GM12878 (cell line): ENCODE data around the gene SON. TPM values are rescaled to one million over a fixed set of nuclear protein-coding genes. Genes with fewer than 3 reads are reported as not detected.

Experiments
- ATF3 ChIP-seq: IDR thresholded peaks from 2 replicates; pipeline ENCODE4 v1.6.1; 2011; ENCODE audit warnings: low read depth, mild to moderate bottlenecking, low read length, moderate library complexity, borderline replicate concordance; ENCODE audit errors: extremely low read depth
- BCL3 ChIP-seq: IDR thresholded peaks from 2 replicates; pipeline ENCODE4 v1.6.1; 2011; ENCODE audit warnings: borderline replicate concordance, low read depth, mild to moderate bottlenecking, moderate library complexity, low read length; ENCODE audit not compliant: insufficient read depth, poor library complexity, severe bottlenecking
- CBX5 ChIP-seq: sonication (generic); IDR thresholded peaks from 2 replicates; pipeline ENCODE4 v1.6.1; 2016; ENCODE audit warnings: low read depth, moderate library complexity, mild to moderate bottlenecking, inconsistent platforms
- ESRRA ChIP-seq: IDR thresholded peaks from 2 replicates; pipeline ENCODE4 v1.6.1; 2012; ENCODE audit warnings: mild to moderate bottlenecking, low read length, improper control_type of control experiment
- ETV6 ChIP-seq, 2 experiments: fragments of 450-650 bp in 1 of 2; IDR thresholded peaks in 1 of 2; conservative IDR thresholded peaks in 1 of 2; 2 replicates each; pipeline ENCODE4 v1.6.1; 2014; ENCODE audit warnings: antibody characterized with exemption in 1 of 2, borderline replicate concordance in 1 of 2, low read depth in 1 of 2, mild to moderate bottlenecking in 1 of 2, moderate library complexity in 1 of 2
- FOS ChIP-seq: IDR thresholded peaks from 3 replicates; pipeline ENCODE4 v1.6.1; 2011; ENCODE audit warnings: borderline replicate concordance; ENCODE audit not compliant: insufficient read length; ENCODE audit errors: extremely low read depth
- HCFC1 ChIP-seq: fragments of 150-350 bp; IDR thresholded peaks from 2 replicates; pipeline ENCODE4 v1.6.1; 2014; ENCODE audit warnings: low read length
- HDAC2 ChIP-seq: fragments of 200-600 bp; sonication (generic); IDR thresholded peaks from 2 replicates; pipeline ENCODE4 v1.6.1; 2017
- IRF3 ChIP-seq: fragments of 450-650 bp; IDR thresholded peaks from 2 replicates; pipeline ENCODE4 v1.6.1; 2014; ENCODE audit warnings: mild to moderate bottlenecking
- KLF5 ChIP-seq: fragments of 450-650 bp; IDR thresholded peaks from 2 replicates; pipeline ENCODE4 v1.6.1; 2014; ENCODE audit warnings: mild to moderate bottlenecking; ENCODE audit not compliant: partially characterized antibody
- NR2F1 ChIP-seq: fragments of 450-650 bp; conservative IDR thresholded peaks from 2 replicates; pipeline ENCODE4 v1.6.1; 2017; ENCODE audit warnings: mild to moderate bottlenecking
- NRF1 ChIP-seq: conservative IDR thresholded peaks from 2 replicates; pipeline ENCODE4 v1.6.1; 2011; ENCODE audit warnings: mild to moderate bottlenecking, low read depth, low read length, improper control_type of control experiment
- PAX5 ChIP-seq: IDR thresholded peaks from 2 replicates; pipeline ENCODE4 v1.6.1; 2011; ENCODE audit warnings: low read depth, low read length, borderline replicate concordance
- PKNOX1 ChIP-seq: fragments of 450-650 bp; IDR thresholded peaks from 2 replicates; pipeline ENCODE4 v1.6.1; 2016; ENCODE audit warnings: mild to moderate bottlenecking
- RCOR1 ChIP-seq: conservative IDR thresholded peaks from 2 replicates; pipeline ENCODE4 v1.6.1; 2012; ENCODE audit warnings: low read depth, low read length, improper control_type of control experiment
- SKIL ChIP-seq: fragments of 450-650 bp; IDR thresholded peaks from 2 replicates; pipeline ENCODE4 v1.6.1; 2017; ENCODE audit warnings: mild to moderate bottlenecking, low read depth, inconsistent platforms; ENCODE audit not compliant: poor library complexity, severe bottlenecking
- SMC3 ChIP-seq: IDR thresholded peaks from 2 replicates; pipeline ENCODE4 v1.6.1; 2011; ENCODE audit warnings: low read length, improper control_type of control experiment, borderline replicate concordance
- SREBF1 ChIP-seq: IDR thresholded peaks from 2 replicates; pipeline ENCODE4 v1.6.1; 2012; ENCODE audit warnings: mild to moderate bottlenecking, low read length
- SRF ChIP-seq, 2 experiments: IDR thresholded peaks; 2 replicates each; pipeline ENCODE4 v1.6.1; 2011; ENCODE audit warnings: low read depth in 2 of 2, low read length in 2 of 2, mild to moderate bottlenecking in 1 of 2, moderate library complexity in 1 of 2
- STAT1 ChIP-seq: fragments of 450-650 bp; conservative IDR thresholded peaks from 2 replicates; pipeline ENCODE4 v1.6.1; 2014; ENCODE audit warnings: antibody characterized with exemption, mild to moderate bottlenecking
- YY1 ChIP-seq: IDR thresholded peaks from 2 replicates; pipeline ENCODE4 v1.6.1; 2011; ENCODE audit warnings: low read depth, mild to moderate bottlenecking, low read length
- ZNF622 ChIP-seq: fragments of 450-650 bp; IDR thresholded peaks from 2 replicates; pipeline ENCODE4 v1.6.1; 2017; ENCODE audit warnings: mild to moderate bottlenecking, inconsistent platforms
- polyA plus RNA-seq, 11 experiments: library from polyadenylated mRNA; depleted of rRNA in 4 of 11; unstranded in 6 of 11; stranded (reverse) in 5 of 11; fragments of >200 nt; fragmentation: Nextera tagmentation in 4 of 11; fragmentation: Illumina TruSeq in 1 of 11; extraction: Ambion mirVana in 4 of 11; extraction: Trizol in 1 of 11; gene quantifications; 1 replicate in 1 of 11; 2 replicates in 10 of 11; pipeline versions ENCODE4 v1.2.1 to v1.2.3, GENCODE V29; 2011 to 2016; ENCODE audit warnings: inconsistent platforms in 2 of 11, missing spikeins in 2 of 11, low read depth in 1 of 11
- total RNA-seq, 4 experiments: library from RNA; depleted of rRNA in 3 of 4; stranded (reverse); fragments of >200 nt in 3 of 4; fragmentation: Illumina TruSeq in 1 of 4; extraction: Trizol in 1 of 4; gene quantifications; 2 replicates each; pipeline versions ENCODE4 v1.2.1 to v1.2.3, GENCODE V29; 2013 to 2021

SON gene
- total and polyA plus RNA-seq, 10 of the 15 experiments (the other 5 are each of a cell fraction or from before 2014, with no cell fraction given) = 95.7 to 788 (median 251) TPM

GRCh38 chr21:33542640-33543504, at the start of gene SON (continued):
- TF ChIP-seq ESRRA (no peak), PAX5 (no peak; the same call in 1 of the 2 replicates), STAT1 (no peak), YY1 (peak; percentile 99), ETV6 (conservative IDR thresholded peaks at IDR 0.05 in 1 of 2, IDR thresholded peaks at IDR 0.05 in 1 of 2; ENCODE audit: borderline replicate concordance in 1 of 2, low read depth in 1 of 2) (no peak), NR2F1 (no peak), BCL3 (peak; percentile 46), SMC3 (no peak), IRF3 (peak; percentile 81), SKIL (no peak), SRF (IDR thresholded peaks at IDR 0.05; ENCODE audit: low read depth in 2 of 2, low read length in 2 of 2) (0 out of 4 replicates have a peak, but pooled peaks of 1 of the 2 experiments have one; percentile 12), HCFC1 (peak; percentile 42; the same call in 1 of the 2 replicates), KLF5 (peak; percentile 45), SREBF1 (no peak), ZNF622 (no peak), RCOR1 (no peak), NRF1 (peak; percentile 36), FOS (peak; percentile 44), PKNOX1 (peak; percentile 75), HDAC2 (no peak), CBX5 (0 out of 2 replicates have a peak, but pooled peaks have one; percentile 9), ATF3 (no peak)
